ENCODE measurements around the gene CKAP2L.

DNA sequence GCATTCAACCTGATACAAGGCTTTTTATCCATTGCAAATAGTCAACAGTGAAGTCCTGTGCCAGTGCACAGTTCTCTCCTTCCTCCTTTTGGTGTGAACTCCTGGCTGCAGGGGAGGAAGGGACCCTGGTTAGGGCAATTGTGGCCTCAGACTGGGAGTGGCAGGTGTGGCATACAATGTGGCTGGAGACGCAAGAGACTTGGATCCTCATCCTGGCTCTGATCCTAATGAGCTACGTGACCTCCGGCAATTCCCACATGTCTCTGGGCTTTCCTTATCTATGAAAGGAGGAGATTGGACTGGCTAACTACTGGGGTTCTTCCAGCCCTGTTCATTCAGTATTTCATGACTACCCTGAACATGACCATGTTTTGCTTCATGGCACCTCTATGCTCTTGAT is 30.4 kb upstream of the CKAP2L start:
- TF ChIP-seq, protein P1, sequence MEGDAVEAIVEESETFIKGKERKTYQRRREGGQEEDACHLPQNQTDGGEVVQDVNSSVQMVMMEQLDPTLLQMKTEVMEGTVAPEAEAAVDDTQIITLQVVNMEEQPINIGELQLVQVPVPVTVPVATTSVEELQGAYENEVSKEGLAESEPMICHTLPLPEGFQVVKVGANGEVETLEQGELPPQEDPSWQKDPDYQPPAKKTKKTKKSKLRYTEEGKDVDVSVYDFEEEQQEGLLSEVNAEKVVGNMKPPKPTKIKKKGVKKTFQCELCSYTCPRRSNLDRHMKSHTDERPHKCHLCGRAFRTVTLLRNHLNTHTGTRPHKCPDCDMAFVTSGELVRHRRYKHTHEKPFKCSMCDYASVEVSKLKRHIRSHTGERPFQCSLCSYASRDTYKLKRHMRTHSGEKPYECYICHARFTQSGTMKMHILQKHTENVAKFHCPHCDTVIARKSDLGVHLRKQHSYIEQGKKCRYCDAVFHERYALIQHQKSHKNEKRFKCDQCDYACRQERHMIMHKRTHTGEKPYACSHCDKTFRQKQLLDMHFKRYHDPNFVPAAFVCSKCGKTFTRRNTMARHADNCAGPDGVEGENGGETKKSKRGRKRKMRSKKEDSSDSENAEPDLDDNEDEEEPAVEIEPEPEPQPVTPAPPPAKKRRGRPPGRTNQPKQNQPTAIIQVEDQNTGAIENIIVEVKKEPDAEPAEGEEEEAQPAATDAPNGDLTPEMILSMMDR (IDR thresholded peaks at IDR 0.05; ENCODE audit: low read depth, low read length, missing input control) = no peak
- no peak for TF ChIP-seq RXRA (IDR thresholded peaks at IDR 0.05)
- TF ChIP-seq, protein P2, sequence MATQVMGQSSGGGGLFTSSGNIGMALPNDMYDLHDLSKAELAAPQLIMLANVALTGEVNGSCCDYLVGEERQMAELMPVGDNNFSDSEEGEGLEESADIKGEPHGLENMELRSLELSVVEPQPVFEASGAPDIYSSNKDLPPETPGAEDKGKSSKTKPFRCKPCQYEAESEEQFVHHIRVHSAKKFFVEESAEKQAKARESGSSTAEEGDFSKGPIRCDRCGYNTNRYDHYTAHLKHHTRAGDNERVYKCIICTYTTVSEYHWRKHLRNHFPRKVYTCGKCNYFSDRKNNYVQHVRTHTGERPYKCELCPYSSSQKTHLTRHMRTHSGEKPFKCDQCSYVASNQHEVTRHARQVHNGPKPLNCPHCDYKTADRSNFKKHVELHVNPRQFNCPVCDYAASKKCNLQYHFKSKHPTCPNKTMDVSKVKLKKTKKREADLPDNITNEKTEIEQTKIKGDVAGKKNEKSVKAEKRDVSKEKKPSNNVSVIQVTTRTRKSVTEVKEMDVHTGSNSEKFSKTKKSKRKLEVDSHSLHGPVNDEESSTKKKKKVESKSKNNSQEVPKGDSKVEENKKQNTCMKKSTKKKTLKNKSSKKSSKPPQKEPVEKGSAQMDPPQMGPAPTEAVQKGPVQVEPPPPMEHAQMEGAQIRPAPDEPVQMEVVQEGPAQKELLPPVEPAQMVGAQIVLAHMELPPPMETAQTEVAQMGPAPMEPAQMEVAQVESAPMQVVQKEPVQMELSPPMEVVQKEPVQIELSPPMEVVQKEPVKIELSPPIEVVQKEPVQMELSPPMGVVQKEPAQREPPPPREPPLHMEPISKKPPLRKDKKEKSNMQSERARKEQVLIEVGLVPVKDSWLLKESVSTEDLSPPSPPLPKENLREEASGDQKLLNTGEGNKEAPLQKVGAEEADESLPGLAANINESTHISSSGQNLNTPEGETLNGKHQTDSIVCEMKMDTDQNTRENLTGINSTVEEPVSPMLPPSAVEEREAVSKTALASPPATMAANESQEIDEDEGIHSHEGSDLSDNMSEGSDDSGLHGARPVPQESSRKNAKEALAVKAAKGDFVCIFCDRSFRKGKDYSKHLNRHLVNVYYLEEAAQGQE (IDR thresholded peaks at IDR 0.05) = no peak
- no peak for TF ChIP-seq RAD21 (IDR thresholded peaks at IDR 0.05)
- TF ChIP-seq GABPA (IDR thresholded peaks at IDR 0.05 in 1 of 2, conservative IDR thresholded peaks at IDR 0.05 in 1 of 2) = no peak
- no peak for TF ChIP-seq TAF1 (conservative IDR thresholded peaks at IDR 0.05)
- TF ChIP-seq YY1 (IDR thresholded peaks at IDR 0.05) = no peak
- TF ChIP-seq, protein P3, sequence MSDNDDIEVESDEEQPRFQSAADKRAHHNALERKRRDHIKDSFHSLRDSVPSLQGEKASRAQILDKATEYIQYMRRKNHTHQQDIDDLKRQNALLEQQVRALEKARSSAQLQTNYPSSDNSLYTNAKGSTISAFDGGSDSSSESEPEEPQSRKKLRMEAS (IDR thresholded peaks at IDR 0.05) = no peak
- TF ChIP-seq, protein P4, sequence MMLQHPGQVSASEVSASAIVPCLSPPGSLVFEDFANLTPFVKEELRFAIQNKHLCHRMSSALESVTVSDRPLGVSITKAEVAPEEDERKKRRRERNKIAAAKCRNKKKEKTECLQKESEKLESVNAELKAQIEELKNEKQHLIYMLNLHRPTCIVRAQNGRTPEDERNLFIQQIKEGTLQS (IDR thresholded peaks at IDR 0.05) = no peak
- no peak for TF ChIP-seq SP1 (IDR thresholded peaks at IDR 0.05)
- TF ChIP-seq EGR1 (IDR thresholded peaks at IDR 0.05; ENCODE audit: low read depth in 2 of 2) = no peak
- TF ChIP-seq, protein P5, sequence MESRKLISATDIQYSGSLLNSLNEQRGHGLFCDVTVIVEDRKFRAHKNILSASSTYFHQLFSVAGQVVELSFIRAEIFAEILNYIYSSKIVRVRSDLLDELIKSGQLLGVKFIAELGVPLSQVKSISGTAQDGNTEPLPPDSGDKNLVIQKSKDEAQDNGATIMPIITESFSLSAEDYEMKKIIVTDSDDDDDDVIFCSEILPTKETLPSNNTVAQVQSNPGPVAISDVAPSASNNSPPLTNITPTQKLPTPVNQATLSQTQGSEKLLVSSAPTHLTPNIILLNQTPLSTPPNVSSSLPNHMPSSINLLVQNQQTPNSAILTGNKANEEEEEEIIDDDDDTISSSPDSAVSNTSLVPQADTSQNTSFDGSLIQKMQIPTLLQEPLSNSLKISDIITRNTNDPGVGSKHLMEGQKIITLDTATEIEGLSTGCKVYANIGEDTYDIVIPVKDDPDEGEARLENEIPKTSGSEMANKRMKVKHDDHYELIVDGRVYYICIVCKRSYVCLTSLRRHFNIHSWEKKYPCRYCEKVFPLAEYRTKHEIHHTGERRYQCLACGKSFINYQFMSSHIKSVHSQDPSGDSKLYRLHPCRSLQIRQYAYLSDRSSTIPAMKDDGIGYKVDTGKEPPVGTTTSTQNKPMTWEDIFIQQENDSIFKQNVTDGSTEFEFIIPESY (IDR thresholded peaks at IDR 0.05) = no peak

Data from liver (tissue), 3 donors.